GM03348 (cell line): Measurements from ENCODE around the gene NEK10.
"Not testable (repeated sequence)": the region's sequence is repeated elsewhere in the genome, so short reads cannot be mapped to it uniquely, and the experiment has no call there.

Source experiments
- DNase-seq: peaks from one replicate; pipeline ENCODE4 v3.0.0; 2012; ENCODE audit warnings: low spot score

The NEK10 gene

DNA sequence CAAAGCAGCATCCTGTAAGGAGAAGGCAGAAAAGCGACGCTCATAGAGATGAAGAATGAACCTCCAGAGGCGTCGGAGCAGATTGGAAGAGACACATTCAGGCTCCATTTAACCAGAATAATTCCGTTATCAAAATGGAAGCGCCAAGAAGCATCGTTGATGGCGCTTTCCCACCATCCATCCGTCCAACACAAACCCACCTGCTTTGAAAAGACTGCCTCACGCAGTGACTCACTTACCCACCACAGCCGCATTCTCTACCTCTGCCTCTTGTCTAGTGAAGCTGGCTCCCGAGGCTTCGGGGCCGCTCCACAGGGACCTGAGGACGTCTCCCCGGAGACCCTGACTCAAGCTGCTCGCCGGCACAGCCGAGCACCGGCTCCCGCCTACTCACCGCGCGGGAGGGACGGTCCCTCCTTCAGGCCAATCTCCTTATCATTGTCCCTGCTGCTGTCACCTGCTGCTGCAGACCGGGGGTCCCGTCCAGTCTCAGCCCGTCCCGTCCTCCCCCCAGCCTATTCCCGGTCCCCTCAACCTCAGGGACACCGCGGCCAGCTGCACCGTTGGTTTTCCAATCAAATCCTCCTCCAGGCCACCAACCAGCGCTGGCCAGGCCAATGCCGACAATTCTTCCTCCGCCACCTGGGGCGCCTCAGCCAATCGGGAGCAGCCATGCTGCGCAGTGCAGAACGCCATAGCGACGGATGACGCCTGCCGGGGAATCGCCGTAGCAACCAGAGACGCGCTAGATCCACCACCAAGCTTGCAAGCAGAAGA is at the start of gene NEK10:
TSS of gene NEK10 (minus strand) at position 553 of the 777 bp plus-strand sequence. CDS start 16,501 bp downstream, outside the sequence.
- DNase-seq, result peak; percentile 93

DNA sequence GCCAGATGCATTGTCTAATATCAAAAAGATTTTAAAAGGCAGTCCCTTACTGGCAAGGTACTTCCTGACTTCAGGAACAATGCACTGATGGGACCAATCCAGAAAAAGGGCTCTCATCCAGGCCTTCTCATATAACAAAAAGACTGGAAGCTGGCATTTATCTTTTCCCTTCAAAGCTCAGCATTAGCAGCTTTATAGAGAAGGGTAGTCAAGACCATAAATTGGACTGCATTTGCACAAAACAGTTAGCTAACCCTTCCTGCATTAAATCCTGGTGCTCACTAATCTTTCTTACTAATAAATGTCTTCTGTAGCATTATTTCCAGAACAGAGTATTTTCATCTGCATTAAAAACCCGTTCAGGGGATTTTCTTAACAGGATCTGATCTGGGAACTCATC is 46.0 kb upstream of the NEK10 start:
- DNase-seq, result no peak

GRCh38 chr3:27392950-27393679 is 23.9 kb upstream of the NEK10 start:
- DNase-seq, result no peak

DNA sequence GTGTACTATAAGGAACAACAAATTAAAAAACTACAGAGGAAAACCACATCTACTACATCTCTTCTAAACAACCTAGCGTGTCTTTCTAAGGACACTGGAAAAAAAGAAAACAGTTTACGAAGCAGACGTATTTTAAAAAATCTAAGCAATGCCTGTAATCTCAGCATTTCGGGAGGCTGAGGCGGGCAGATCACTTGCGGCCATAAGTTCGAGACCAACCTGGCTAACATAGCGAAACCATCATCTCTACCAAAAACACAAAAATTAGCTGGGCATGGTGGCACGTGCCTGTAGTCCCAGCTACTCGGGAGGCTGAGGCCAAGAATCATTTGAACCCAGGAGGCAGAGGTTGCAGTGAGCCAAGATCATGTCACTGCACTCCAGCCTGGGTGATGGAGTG is 23.2 kb upstream of the NEK10 start:
- DNase-seq, result not testable (repeated sequence)

DNA sequence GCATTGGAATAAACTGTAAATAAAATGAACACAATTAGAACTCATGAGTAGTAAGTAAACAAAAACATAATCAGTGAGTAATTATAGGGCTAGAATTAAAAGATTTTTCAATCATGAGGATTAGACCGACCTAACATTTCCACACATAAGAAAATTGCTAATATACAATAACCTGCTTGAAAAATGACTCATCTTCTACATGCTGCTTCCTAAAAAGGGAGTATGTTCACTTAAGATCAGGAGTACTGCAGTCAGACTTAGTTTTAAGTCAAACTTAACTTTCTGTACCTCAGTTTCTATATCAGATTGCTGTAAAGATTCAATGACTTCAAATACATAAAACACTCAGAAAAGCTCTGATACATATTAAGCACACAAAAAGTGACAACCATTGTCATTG is 22.6 kb upstream of the NEK10 start:
- no peak for DNase-seq

- DNase-seq, result no peak
Observed at GRCh38 chr3:27387625-27388024, 18.4 kb upstream of the NEK10 start.

- DNase-seq, result no peak
Observed at GRCh38 chr3:27385504-27385903, 16.3 kb upstream of the NEK10 start.

- DNase-seq, result no peak
Observed at GRCh38 chr3:27384191-27384590, 15.0 kb upstream of the NEK10 start.

DNA sequence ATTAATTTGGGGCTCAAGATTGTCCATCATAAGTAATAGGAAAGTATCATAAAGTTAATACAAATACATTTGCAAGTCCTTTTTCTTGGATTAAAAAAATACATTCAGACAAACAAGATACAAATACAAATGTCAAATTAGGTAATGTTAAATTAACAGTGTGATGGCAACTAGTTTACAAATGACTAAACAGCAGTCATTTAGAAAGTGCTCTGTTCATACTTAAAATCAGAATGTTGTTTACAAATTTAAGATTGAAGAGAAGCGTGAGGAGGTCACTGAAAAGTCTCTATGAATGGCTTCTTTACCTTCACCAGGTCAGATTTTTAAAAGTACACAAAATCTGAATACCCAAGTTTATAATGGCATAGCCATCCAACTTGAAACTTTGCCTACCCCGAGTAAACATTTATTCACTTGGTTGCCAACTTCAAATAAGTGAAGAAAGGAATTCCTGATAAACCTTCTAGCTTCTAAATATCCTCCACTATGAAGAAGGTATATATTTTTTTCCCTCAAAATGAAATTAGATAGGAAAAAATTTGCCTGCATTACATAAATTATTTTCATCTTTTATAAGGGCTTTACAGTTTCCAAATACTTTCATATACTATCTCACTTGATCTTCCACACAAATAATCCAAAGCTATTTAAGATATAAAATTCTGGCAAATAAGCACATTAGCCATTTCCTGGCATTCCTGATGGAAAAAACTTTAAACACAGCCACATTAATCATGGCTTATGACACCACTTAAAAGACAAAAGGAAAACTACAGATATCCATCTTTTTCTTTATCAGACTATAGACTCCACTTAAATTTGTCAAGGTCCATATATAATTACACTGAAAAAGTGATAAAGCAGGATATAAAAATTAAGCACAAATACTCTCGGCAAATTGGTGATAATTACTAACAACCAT is 11.5 kb upstream of the NEK10 start:
- DNase-seq, result no peak

DNA sequence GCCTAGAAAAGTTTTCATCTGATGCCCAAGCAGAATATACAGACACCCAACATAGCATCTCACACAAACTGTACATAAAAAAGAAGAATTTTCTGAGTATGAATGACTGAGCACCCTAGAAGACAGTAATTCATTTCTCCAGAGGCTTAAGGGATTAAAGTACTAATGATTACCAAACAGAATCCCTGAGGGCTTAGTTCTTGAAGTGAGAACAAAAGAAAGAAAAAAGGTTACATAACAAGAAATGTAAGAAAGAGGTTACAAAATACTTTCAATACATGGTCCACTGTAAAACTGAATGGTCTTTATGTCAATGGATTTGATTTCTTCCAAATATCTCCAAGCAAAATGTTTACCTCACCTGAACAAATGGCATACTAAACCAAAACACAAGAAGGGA is 9.1 kb upstream of the NEK10 start:
- no peak for DNase-seq

DNA sequence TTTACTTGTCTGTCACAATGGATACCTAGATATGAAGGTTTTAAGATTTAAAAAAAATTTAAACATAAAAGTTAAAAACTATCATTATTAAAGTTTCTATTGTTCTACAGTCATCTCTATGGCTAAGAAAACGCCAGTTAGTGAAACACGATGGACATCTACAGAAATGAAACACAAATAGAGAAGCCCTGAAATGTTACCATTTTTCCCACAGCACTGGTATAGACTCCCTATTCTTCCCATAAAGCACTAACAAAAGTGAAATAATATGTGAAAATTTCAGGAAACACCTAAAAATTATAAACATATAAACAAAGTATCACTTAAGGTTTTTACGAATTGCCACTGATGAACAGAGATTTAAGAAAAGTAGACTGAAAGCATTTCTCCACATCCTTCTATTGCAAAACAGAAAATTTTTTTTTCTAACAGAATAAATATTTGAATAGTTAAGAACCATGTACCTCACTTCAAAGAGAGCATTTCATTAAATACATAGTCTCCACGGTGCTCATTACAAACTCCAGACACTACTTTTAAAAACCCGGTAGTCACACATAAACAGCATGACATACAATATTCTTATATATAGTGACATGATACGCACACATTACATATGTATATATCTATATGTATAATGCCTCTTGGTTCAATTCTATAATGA is 7.1 kb upstream of the NEK10 start:
- no peak for DNase-seq

GRCh38 chr3:27366062-27366591 is 3.1 kb downstream of the NEK10 start:
- DNase-seq, result no peak

DNA sequence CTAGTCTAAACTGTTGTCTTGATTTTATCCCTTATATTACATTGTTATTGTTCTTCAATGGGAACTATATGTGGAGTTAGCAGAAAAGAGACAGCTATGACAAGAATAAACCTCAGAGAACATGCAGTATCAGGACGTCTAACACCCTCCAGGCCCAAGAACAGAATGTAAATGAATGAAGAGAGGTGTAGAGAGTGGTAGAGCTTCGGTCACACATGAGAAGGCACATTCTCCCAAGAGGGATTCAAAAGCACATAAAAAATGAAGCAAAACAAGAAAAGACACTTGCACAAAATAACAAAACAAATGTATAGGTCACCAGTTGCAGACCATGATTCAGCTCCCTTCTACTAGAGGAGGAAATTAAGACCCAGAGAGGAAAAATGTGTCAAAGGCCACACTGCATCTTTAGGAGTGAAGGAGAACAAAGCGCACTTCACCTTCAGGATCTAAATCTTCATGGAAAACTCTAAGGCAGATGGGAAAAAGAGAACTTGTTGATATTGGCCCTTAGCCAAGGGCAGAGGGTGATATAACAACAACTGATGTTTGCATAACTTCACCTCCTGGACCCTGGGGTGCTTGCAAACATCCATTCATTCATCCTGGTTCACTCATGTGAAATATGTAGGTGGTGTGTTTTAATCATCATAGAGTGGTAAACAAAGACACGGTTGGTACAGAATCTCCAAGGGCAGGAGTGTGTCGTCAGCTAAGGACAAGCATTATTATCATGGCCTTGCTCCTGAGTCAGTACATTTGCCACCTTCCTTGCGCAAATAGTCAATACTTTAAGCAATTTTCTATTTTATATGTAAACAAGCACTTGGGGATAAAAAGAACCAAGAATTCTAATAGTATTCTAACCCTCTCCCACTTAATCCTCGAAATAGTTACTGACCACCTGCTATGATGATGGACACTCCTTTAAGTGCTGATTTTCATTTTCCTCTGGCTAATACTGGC is 8.8 kb downstream of the NEK10 start:
- DNase-seq, result no peak

- DNase-seq, result no peak
Observed at GRCh38 chr3:27358372-27358771, 10.8 kb downstream of the NEK10 start.

DNA sequence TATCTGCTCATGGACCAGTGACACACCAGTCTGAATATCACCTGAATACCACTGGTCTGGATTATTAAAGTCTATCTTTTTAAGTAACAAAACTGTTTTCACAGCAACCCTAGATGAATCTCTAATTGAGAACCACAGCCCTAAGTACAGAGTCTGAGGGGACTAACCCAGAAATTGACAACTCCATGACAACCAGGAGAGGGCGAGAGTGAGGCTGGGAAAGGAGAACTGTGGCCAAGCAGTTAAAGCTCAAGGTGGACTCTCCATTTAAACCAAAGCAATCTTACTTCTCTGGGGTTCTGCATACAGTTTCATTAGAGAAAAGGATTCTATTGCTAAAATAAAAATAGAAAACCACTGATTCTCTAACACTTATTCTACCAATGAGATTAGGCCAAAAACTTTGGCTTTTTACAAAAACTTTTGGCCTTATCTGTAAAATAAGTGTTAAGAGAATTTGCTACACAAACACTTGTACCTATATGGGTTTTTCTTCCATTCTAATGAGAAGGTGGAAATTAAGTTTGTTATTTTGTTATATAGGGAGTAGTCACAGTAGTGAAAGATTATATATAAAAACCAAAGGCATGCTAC is 11.4 kb downstream of the NEK10 start:
- DNase-seq, result peak; percentile 41

GRCh38 chr3:27356976-27357375 is 12.2 kb downstream of the NEK10 start:
- no peak for DNase-seq

DNA sequence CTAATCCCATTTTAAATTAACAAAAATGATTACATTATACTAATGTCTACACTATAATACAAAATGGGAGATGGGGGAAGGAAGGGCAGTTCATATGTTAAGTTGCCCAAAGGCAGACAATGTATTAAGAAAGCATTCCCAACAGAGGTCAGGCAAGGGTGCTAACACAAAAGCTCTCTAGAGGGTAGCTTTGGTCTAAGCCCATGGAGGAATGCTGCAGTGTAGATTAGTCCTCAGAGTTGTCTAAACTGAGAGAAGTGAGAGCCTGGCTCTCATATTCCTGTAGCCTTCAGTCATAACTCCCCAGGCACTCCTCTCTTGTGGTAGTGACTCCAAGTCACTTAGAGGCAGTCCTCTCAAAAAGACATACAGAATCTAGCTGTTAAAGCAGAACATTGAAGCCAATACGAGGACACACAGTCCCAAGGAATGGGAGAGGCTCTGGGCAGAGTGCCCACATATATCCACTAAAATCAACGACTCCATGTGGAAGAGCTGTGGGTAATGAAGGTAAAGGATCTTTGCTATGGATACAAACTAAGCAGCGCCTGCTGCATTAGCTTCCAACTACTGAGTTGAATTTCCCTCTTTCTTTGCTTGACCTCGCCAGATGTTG is 14.5 kb downstream of the NEK10 start:
- DNase-seq, result no peak

GRCh38 chr3:27354161-27354560 is 15.0 kb downstream of the NEK10 start:
- no peak for DNase-seq

GRCh38 chr3:27353221-27353620 is 16.0 kb downstream of the NEK10 start:
- DNase-seq, result peak; percentile 39

GRCh38 chr3:27352047-27352446 is 17.1 kb downstream of the NEK10 start:
- no peak for DNase-seq
